ENCODE data around the gene BIRC2. TPM values are rescaled to one million over a fixed set of nuclear protein-coding genes. Genes with fewer than 3 reads are reported as not detected.

BIRC2 gene
- total and polyA plus RNA-seq, 9 of the 15 experiments (the other 6 are each of a cell fraction or from before 2014, with no cell fraction given): 14.3 to 45.9 (median 20.7) TPM

DNA sequence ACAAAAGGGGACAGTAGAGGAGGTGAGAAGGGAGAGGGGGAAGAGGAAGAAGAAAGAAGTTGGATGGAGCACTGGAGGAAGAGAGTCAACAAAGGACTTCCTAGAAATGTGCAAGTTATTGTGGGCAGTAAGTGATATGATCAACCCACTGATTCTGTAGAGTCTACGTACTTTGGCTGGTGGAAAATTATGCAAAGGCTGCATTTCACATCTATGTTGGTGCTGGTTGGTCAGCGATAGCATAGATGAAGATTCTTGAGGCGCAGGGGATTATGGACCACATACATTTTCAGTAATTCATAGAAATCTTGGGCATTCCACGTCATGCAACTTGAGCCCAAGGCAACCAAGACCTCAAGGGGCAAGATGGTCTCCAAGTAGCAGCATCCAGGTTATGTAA lies 42.3 kb upstream of the BIRC2 start (continued):
- no peak for TF ChIP-seq SIN3A (IDR thresholded peaks at IDR 0.05; ENCODE audit: borderline replicate concordance in 2 of 2, control insufficient read depth in 1 of 2, low read depth in 2 of 2, low read length in 2 of 2)
- no peak for TF ChIP-seq ZNF507 (tag; conservative IDR thresholded peaks at IDR 0.05)
- TF ChIP-seq, protein P1, sequence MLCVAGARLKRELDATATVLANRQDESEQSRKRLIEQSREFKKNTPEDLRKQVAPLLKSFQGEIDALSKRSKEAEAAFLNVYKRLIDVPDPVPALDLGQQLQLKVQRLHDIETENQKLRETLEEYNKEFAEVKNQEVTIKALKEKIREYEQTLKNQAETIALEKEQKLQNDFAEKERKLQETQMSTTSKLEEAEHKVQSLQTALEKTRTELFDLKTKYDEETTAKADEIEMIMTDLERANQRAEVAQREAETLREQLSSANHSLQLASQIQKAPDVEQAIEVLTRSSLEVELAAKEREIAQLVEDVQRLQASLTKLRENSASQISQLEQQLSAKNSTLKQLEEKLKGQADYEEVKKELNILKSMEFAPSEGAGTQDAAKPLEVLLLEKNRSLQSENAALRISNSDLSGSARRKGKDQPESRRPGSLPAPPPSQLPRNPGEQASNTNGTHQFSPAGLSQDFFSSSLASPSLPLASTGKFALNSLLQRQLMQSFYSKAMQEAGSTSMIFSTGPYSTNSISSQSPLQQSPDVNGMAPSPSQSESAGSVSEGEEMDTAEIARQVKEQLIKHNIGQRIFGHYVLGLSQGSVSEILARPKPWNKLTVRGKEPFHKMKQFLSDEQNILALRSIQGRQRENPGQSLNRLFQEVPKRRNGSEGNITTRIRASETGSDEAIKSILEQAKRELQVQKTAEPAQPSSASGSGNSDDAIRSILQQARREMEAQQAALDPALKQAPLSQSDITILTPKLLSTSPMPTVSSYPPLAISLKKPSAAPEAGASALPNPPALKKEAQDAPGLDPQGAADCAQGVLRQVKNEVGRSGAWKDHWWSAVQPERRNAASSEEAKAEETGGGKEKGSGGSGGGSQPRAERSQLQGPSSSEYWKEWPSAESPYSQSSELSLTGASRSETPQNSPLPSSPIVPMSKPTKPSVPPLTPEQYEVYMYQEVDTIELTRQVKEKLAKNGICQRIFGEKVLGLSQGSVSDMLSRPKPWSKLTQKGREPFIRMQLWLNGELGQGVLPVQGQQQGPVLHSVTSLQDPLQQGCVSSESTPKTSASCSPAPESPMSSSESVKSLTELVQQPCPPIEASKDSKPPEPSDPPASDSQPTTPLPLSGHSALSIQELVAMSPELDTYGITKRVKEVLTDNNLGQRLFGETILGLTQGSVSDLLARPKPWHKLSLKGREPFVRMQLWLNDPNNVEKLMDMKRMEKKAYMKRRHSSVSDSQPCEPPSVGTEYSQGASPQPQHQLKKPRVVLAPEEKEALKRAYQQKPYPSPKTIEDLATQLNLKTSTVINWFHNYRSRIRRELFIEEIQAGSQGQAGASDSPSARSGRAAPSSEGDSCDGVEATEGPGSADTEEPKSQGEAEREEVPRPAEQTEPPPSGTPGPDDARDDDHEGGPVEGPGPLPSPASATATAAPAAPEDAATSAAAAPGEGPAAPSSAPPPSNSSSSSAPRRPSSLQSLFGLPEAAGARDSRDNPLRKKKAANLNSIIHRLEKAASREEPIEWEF (CRISPR knock-in tag; IDR thresholded peaks at IDR 0.05): no peak
- TF ChIP-seq, protein P2, sequence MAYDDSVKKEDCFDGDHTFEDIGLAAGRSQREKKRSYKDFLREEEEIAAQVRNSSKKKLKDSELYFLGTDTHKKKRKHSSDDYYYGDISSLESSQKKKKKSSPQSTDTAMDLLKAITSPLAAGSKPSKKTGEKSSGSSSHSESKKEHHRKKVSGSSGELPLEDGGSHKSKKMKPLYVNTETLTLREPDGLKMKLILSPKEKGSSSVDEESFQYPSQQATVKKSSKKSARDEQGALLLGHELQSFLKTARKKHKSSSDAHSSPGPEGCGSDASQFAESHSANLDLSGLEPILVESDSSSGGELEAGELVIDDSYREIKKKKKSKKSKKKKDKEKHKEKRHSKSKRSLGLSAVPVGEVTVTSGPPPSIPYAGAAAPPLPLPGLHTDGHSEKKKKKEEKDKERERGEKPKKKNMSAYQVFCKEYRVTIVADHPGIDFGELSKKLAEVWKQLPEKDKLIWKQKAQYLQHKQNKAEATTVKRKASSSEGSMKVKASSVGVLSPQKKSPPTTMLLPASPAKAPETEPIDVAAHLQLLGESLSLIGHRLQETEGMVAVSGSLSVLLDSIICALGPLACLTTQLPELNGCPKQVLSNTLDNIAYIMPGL (CRISPR knock-in tag; IDR thresholded peaks at IDR 0.05): no peak
- TF ChIP-seq, protein P3, sequence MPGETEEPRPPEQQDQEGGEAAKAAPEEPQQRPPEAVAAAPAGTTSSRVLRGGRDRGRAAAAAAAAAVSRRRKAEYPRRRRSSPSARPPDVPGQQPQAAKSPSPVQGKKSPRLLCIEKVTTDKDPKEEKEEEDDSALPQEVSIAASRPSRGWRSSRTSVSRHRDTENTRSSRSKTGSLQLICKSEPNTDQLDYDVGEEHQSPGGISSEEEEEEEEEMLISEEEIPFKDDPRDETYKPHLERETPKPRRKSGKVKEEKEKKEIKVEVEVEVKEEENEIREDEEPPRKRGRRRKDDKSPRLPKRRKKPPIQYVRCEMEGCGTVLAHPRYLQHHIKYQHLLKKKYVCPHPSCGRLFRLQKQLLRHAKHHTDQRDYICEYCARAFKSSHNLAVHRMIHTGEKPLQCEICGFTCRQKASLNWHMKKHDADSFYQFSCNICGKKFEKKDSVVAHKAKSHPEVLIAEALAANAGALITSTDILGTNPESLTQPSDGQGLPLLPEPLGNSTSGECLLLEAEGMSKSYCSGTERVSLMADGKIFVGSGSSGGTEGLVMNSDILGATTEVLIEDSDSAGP (CRISPR knock-in tag; IDR thresholded peaks at IDR 0.05): no peak
- TF ChIP-seq HOXB6 (CRISPR knock-in tag; IDR thresholded peaks at IDR 0.05; ENCODE audit: borderline replicate concordance): no peak
- no peak for TF ChIP-seq ATF7 (IDR thresholded peaks at IDR 0.05)

Data from K562 (cell line).